Epithelial cell of proximal tubule (primary cell): ENCODE data around the gene MSRB3. TPM values are rescaled to one million over a fixed set of nuclear protein-coding genes. Genes with fewer than 3 reads are reported as not detected.
"Not testable (repeated sequence)": the region's sequence is repeated elsewhere in the genome, so short reads cannot be mapped to it uniquely, and the experiment has no call there.

Experiments
- DNase-seq: peaks from one replicate; pipeline ENCODE4 v3.0.0-alpha.2; 2011; ENCODE audit warnings: low read depth
- H3K4me3 ChIP-seq: 2 replicates; pipeline ENCODE4 v1.5.1; 2011; ENCODE audit warnings: low read depth, mild to moderate bottlenecking, low read length
- total RNA-seq: library from RNA; depleted of rRNA; stranded (reverse); fragments of >200 nt; gene quantifications from 2 replicates; pipeline ENCODE4 v1.2.3, GENCODE V29; 2015
- TF ChIP-seq, protein P1 (sequence below): conservative IDR thresholded peaks from 2 replicates; pipeline ENCODE4 v1.5.1; 2012; ENCODE audit warnings: low read depth, mild to moderate bottlenecking, low read length

The MSRB3 gene
- total RNA-seq, 1 donor from 2014 or later, result 4.0 TPM

DNA sequence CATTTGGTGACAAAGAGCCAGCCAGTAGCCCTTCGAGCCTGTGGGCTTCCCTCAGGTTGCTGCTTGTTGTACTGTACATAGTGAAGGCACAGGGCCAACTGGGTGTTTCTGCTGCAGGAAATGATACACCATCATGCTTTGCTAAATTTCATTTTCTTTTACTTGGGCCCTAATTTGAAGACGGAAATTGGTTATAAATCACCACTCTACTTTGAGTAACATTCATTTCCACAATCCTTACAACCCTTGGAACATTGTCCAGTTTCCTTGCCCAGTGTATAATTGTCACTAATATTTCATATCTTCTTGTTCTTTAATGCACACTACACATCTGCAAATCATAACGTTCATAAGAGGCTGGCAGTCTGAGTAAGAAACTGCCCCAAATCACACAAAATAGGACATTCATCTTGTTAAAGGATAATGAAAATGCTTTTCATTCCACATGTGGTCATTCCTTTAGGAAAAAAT is 30.2 kb downstream of the MSRB3 start:
- no peak overlapping the region for H3K4me3 ChIP-seq
- no peak for DNase-seq
- TF ChIP-seq, protein P1, sequence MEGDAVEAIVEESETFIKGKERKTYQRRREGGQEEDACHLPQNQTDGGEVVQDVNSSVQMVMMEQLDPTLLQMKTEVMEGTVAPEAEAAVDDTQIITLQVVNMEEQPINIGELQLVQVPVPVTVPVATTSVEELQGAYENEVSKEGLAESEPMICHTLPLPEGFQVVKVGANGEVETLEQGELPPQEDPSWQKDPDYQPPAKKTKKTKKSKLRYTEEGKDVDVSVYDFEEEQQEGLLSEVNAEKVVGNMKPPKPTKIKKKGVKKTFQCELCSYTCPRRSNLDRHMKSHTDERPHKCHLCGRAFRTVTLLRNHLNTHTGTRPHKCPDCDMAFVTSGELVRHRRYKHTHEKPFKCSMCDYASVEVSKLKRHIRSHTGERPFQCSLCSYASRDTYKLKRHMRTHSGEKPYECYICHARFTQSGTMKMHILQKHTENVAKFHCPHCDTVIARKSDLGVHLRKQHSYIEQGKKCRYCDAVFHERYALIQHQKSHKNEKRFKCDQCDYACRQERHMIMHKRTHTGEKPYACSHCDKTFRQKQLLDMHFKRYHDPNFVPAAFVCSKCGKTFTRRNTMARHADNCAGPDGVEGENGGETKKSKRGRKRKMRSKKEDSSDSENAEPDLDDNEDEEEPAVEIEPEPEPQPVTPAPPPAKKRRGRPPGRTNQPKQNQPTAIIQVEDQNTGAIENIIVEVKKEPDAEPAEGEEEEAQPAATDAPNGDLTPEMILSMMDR, result no peak

DNA sequence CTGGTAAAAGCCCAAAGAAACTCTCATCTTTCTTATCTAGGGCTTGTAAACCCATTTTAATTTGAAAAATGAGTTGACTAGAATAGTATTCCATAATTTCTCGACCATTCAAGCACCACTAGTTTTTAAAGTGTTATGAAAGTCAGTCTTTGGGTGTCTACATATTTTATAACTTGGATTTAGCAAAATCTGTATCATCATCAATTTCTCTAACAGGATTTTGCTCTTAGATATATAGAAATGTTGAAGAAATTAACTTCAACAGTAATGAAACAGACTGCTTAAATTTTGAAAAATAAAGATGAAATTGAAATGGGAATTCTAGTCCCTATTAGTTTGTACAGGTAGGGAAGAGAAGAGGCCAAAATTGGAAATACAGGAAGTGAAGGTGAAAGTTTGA is 32.8 kb downstream of the MSRB3 start:
- H3K4me3 ChIP-seq, result no peak overlapping the region
- TF ChIP-seq, protein P1, result no peak
- no peak for DNase-seq

DNA sequence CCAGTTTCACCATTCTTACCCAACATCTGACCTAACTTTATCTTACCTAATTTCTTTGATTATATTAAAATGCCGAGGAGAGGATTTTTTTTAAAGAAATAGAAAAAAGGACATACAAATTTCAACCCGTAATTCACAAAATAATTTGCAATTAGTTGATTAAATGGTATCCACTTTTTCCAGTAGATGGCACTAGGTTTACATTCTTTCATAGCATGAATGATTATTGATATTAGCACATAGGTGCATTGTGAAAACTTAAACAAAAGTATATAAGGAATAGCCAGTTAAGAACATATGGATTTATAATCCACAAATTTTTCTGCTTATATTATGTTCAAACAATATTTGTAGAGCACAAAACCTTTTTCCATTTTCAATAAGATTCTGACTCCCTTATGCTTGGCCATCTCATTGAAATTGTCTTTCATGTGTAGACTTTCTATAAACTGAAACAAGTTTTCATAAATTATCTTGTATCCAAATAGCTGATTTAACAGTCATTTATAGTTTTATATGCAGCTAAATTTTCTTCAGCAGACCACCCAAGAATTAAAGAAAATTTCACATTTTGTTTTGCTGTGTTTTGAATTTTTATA is 35.3 kb downstream of the MSRB3 start:
- TF ChIP-seq, protein P1, result peak; percentile 54
- H3K4me3 ChIP-seq, result no peak overlapping the region
- DNase-seq, result no peak

DNA sequence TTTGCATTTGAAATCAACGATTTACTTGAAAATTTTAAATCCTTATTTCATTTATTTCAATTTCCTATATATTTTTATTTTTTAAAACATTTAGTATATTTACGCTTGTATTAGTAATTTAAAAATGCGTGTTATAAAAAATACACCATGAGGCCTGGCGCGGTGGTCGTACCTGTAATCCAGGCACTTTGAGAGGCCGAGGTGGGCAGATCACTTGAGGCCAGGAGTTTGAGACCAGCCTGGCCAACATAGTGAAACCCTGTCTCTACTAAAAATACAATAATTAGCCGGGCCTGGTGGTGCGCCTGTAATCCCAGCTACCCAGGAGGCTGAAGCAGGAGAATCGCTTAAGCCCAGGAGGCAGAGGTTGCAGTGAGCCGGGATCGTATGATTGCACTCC is 36.8 kb downstream of the MSRB3 start:
- not testable (repeated sequence) for DNase-seq, H3K4me3 ChIP-seq

DNA sequence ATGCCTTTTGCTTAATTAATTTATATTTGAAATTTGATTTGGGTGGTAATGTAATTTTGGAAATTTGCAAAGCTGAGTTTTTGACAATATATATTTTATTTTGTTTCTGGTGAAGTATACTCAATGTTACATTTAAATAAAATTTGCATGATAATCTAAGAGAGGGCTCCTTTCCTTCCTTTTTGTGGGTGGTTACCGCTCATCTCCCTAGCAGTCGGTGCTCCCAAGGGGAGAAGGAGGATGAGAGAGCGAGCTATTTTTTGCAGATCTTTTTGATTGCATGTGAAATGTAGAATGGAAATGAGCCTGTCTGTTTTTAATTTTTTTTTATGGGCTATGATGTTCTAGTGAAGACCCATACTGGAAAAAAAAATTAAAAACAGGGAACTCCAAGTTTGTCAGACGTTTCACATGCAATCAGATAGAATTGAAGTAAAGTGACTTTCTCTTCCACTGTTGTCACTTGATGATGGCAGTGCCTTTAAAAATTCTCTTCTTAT is 39.8 kb downstream of the MSRB3 start:
- no peak overlapping the region for H3K4me3 ChIP-seq
- TF ChIP-seq, protein P1, result no peak
- no peak for DNase-seq

DNA sequence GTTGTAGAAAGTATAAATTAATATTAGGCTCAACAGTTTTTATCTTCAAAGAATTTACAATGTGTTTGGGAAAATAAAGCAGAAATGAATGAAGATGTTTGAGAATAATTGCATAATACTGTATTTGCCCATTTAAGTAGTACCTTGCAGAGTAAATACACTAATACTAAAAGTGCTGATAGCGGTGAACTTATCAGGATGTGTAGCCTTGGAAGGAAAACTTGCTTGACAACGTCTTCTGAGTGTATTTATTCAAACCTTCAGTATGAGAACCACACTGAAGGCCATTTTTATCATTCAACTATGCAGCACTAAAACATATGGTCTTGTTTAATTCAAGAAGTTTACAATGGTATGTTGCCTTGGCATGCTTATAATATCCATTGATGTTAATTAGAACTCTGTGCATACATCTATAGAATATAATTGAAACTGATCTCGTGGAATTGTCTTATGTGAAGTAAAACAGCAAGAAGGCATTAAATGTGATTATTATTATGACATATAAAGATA is 41.3 kb downstream of the MSRB3 start:
- no peak overlapping the region for H3K4me3 ChIP-seq
- TF ChIP-seq, protein P1, result no peak
- DNase-seq, result no peak

DNA sequence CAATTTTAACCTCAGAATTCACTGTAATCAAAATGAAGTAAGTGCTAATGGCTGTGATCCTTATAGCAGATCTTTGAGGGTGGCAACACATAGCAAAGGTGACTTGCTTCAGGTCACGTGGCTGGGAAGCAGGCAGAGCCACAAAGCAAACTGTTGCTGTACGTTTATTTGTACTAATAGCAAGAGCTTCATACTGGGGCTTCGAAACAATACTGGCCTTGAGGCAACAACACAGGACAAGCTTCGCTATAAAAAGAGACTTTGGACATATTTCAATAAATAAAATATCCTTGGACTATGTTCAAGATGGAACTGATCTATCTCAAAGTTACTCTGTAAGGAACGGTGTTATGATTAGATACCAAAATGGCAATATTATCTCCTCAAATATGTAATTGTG is 44.6 kb downstream of the MSRB3 start:
- H3K4me3 ChIP-seq, result no peak overlapping the region
- TF ChIP-seq, protein P1, result no peak
- DNase-seq, result no peak
